ENCODE data around the gene CIAO2B.
"Not testable (repeated sequence)": the region's sequence is repeated elsewhere in the genome, so short reads cannot be mapped to it uniquely, and the experiment has no call there.

The CIAO2B gene

GRCh38 chr16:66903544-66904427, 30.4 kb downstream of the CIAO2B start:
- no peak for DNase-seq (ENCODE audit: low spot score)

- DNase-seq (ENCODE audit: low spot score) = no peak
Measured at GRCh38 chr16:66902648-66903543, 31.3 kb downstream of the CIAO2B start.

- no peak for DNase-seq (ENCODE audit: low spot score)
Measured at GRCh38 chr16:66901626-66902025, 32.6 kb downstream of the CIAO2B start.

GRCh38 chr16:66900721-66901441, 33.3 kb downstream of the CIAO2B start:
- DNase-seq (ENCODE audit: low spot score) = peak; percentile 24

GRCh38 chr16:66899945-66900710, 34.1 kb downstream of the CIAO2B start:
- peak; percentile 82 for DNase-seq (ENCODE audit: low spot score)

GRCh38 chr16:66899310-66899944, 34.8 kb downstream of the CIAO2B start:
- DNase-seq (ENCODE audit: low spot score) = peak; percentile 41

GRCh38 chr16:66898933-66899309, 35.3 kb downstream of the CIAO2B start:
- no peak for DNase-seq (ENCODE audit: low spot score)

- peak; percentile 65 for DNase-seq (ENCODE audit: low spot score)
Measured at GRCh38 chr16:66898207-66898606, 36.0 kb downstream of the CIAO2B start.

- DNase-seq (ENCODE audit: low spot score) = not testable (repeated sequence)
Measured at GRCh38 chr16:66896682-66897081, 37.5 kb downstream of the CIAO2B start.

- peak; percentile 2 for DNase-seq (ENCODE audit: low spot score)
Measured at GRCh38 chr16:66895999-66896398, 38.2 kb downstream of the CIAO2B start.

- DNase-seq (ENCODE audit: low spot score) = no peak
Measured at GRCh38 chr16:66895689-66895979, 38.6 kb downstream of the CIAO2B start.

- DNase-seq (ENCODE audit: low spot score) = peak; percentile 65
Measured at GRCh38 chr16:66894948-66895688, 39.1 kb downstream of the CIAO2B start.

- DNase-seq (ENCODE audit: low spot score) = no peak
Measured at GRCh38 chr16:66894055-66894454, 40.1 kb downstream of the CIAO2B start.

GRCh38 chr16:66891797-66892196, 42.4 kb downstream of the CIAO2B start:
- no peak for DNase-seq (ENCODE audit: low spot score)

- no peak for DNase-seq (ENCODE audit: low spot score)
Measured at GRCh38 chr16:66891360-66891759, 42.8 kb downstream of the CIAO2B start.

GRCh38 chr16:66890799-66891198, 43.4 kb downstream of the CIAO2B start:
- no peak for DNase-seq (ENCODE audit: low spot score)

GRCh38 chr16:66889622-66890021, 44.6 kb downstream of the CIAO2B start:
- DNase-seq (ENCODE audit: low spot score) = no peak

- DNase-seq (ENCODE audit: low spot score) = no peak
Measured at GRCh38 chr16:66888647-66889615, 45.3 kb downstream of the CIAO2B start.

GRCh38 chr16:66886914-66887313, 47.3 kb downstream of the CIAO2B start:
- DNase-seq (ENCODE audit: low spot score) = no peak

Data from hepatic stellate cell (primary cell).